Measurements from ENCODE around the gene ISM2.

ISM2 gene

DNA sequence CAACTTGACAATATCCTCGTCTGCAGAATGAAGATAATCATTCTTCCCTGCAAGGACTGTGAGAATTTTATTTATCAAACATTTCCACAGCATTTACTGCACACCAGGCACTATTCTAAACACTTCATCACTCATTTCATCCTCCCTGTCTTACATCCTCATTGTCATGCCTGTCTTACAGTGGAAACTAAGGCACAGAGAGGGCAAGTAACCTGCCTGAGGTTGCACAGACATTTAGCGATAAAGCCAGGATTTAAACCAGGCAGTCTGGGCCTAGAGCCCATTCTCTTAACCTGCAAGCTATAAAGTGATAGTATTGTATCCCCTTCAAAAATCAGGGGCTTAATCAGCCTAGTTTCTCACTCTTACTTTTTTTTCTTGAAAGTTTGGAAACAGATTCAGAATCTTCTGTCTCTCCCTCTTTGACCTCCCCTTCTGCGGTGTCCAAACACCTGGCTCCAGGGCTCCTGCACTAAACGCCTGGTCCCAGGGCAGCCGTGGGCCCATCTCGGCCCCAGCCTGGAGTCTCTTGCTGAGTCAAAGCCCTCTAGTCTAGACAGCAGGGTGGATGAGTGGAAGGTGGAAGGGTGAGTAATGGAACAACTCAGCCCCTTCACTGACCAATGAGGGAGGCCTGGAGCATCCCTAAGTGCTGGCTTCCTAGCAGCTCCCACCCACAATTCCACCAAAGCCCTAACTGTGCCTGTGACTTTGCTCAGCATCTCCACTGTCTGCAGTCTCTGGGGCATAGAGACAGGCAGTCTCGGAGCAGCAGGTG, 12.5 kb downstream of the ISM2 start:
- ATAC-seq (ENCODE audit: insufficient read depth, low read depth) (no peak), DNase-seq (no peak)
- TF ChIP-seq EZH2 (IDR thresholded peaks at IDR 0.05; ENCODE audit: borderline replicate concordance, low read depth, low read length, severe bottlenecking) = no peak
- no peak for TF ChIP-seq CTCF (IDR thresholded peaks at IDR 0.05; ENCODE audit: borderline replicate concordance, extremely low read depth, low read length, poor library complexity, severe bottlenecking)
- H3K9me3 ChIP-seq (ENCODE audit: insufficient read depth, low read length, severe bottlenecking) = no peaks in the 10 kb centered on the region
- no peaks in the 10 kb centered on the region for H3K4me1 ChIP-seq (ENCODE audit: insufficient read depth, low read length)
- H3K36me3 ChIP-seq (ENCODE audit: insufficient read depth, low read length) = no peaks in the 10 kb centered on the region
- no peak overlapping the region for H3K4me2 ChIP-seq (ENCODE audit: insufficient read depth, low read length)
- H4K20me1 ChIP-seq (ENCODE audit: insufficient read depth, low read length) = no peaks in the 10 kb centered on the region
- no peaks in the 10 kb centered on the region for H3K27me3 ChIP-seq (ENCODE audit: insufficient read depth, low read length, poor library complexity)
- H3K9ac ChIP-seq (ENCODE audit: low read depth, low read length) = no peak overlapping the region
- H3K79me2 ChIP-seq (ENCODE audit: insufficient read depth, low read length) = no peaks in the 10 kb centered on the region
- no peak overlapping the region for H3K4me3 ChIP-seq (ENCODE audit: low read depth in 1 of 2, low read length in 2 of 2)
- H3K27ac ChIP-seq (ENCODE audit: low read length) = no peak overlapping the region
- no peak overlapping the region for H2AFZ ChIP-seq (ENCODE audit: low read depth, low read length)

GRCh38 chr14:77485256-77485655, 13.4 kb downstream of the ISM2 start:
- Histone ChIP-seq H3K27me3 (ENCODE audit: insufficient read depth, low read length, poor library complexity) (no peaks in the 10 kb centered on the region), H3K27ac (ENCODE audit: low read length) (no peak overlapping the region), H4K20me1 (ENCODE audit: insufficient read depth, low read length) (no peaks in the 10 kb centered on the region), H2AFZ (ENCODE audit: low read depth, low read length) (no peak overlapping the region), H3K4me1 (ENCODE audit: insufficient read depth, low read length) (no peaks in the 10 kb centered on the region), H3K36me3 (ENCODE audit: insufficient read depth, low read length) (no peaks in the 10 kb centered on the region), H3K79me2 (ENCODE audit: insufficient read depth, low read length) (no peaks in the 10 kb centered on the region), H3K4me3 (ENCODE audit: low read depth in 1 of 2, low read length in 2 of 2) (no peak overlapping the region), H3K4me2 (ENCODE audit: insufficient read depth, low read length) (no peak overlapping the region), H3K9ac (ENCODE audit: low read depth, low read length) (no peak overlapping the region), H3K9me3 (ENCODE audit: insufficient read depth, low read length, severe bottlenecking) (no peaks in the 10 kb centered on the region)
- DNase-seq = no peak
- TF ChIP-seq EZH2 (IDR thresholded peaks at IDR 0.05; ENCODE audit: borderline replicate concordance, low read depth, low read length, severe bottlenecking) (no peak), CTCF (IDR thresholded peaks at IDR 0.05; ENCODE audit: borderline replicate concordance, extremely low read depth, low read length, poor library complexity, severe bottlenecking) (no peak)
- no peak for ATAC-seq (ENCODE audit: insufficient read depth, low read depth)

DNA sequence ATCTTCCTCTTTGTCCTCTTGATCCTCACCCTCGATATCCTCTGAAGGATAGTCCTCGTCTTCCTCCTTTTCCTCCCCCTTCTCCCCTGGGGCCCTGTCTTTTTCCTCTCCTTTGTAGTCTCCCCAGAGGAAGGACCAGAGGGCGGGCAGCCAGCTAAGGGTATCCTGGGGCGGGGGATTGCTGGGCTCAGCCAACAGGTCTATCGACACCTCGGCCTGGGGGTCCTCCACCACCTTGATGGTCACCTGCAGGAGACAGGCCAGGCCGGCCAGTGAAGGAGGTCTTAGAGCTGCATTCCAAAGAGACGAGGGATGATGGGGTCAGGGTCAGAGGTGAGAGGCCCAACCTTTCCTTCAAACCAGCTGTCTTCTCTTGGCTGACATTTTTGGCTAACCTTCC, 16.2 kb downstream of the ISM2 start:
- Histone ChIP-seq H3K36me3 (ENCODE audit: insufficient read depth, low read length) (no peaks in the 10 kb centered on the region), H2AFZ (ENCODE audit: low read depth, low read length) (no peak overlapping the region), H3K4me3 (ENCODE audit: low read depth in 1 of 2, low read length in 2 of 2) (no peak overlapping the region), H3K4me1 (ENCODE audit: insufficient read depth, low read length) (no peaks in the 10 kb centered on the region), H3K9me3 (ENCODE audit: insufficient read depth, low read length, severe bottlenecking) (no peaks in the 10 kb centered on the region), H3K9ac (ENCODE audit: low read depth, low read length) (no peak overlapping the region), H4K20me1 (ENCODE audit: insufficient read depth, low read length) (no peaks in the 10 kb centered on the region), H3K27ac (ENCODE audit: low read length) (no peak overlapping the region), H3K79me2 (ENCODE audit: insufficient read depth, low read length) (no peaks in the 10 kb centered on the region), H3K27me3 (ENCODE audit: insufficient read depth, low read length, poor library complexity) (no peaks in the 10 kb centered on the region), H3K4me2 (ENCODE audit: insufficient read depth, low read length) (no peak overlapping the region)
- no peak for DNase-seq
- ATAC-seq (ENCODE audit: insufficient read depth, low read depth) = no peak
- TF ChIP-seq EZH2 (IDR thresholded peaks at IDR 0.05; ENCODE audit: borderline replicate concordance, low read depth, low read length, severe bottlenecking) (no peak), CTCF (IDR thresholded peaks at IDR 0.05; ENCODE audit: borderline replicate concordance, extremely low read depth, low read length, poor library complexity, severe bottlenecking) (no peak)

Data from DND-41 (cell line).